LNCAP (cell line): ENCODE data around the gene C9orf85.
A peak's percentile ranks its signal among the peaks of the same experiment; 100 is the strongest.

Experiments used
- CTCF ChIP-seq: fragments of 450-650 bp; IDR thresholded peaks from 2 replicates; pipeline ENCODE4 v1.5.1; 2017; ENCODE audit warnings: mild to moderate bottlenecking

The C9orf85 gene

GRCh38 chr9:71955300-71955915, 44.0 kb downstream of the C9orf85 start:
- TF ChIP-seq CTCF = no peak

- no peak for TF ChIP-seq CTCF
These were observed 50.9 kb downstream of the C9orf85 start for GRCh38 chr9:71962328-71962727.

GRCh38 chr9:71965403-71965802, 54.0 kb downstream of the C9orf85 start:
- no peak for TF ChIP-seq CTCF

GRCh38 chr9:71966601-71967000, 55.2 kb downstream of the C9orf85 start:
- TF ChIP-seq CTCF = no peak

- no peak for TF ChIP-seq CTCF
These were observed 57.2 kb downstream of the C9orf85 start for GRCh38 chr9:71968541-71969090.

- peak; percentile 67 for TF ChIP-seq CTCF
These were observed 64.4 kb downstream of the C9orf85 start for GRCh38 chr9:71975833-71976232.

- no peak for TF ChIP-seq CTCF
These were observed 65.6 kb downstream of the C9orf85 start for GRCh38 chr9:71977003-71977402.
